GM18526 (cell line): ENCODE measurements around the gene CAPN2.

Experiments used
- POLR2A ChIP-seq: IDR thresholded peaks from 3 replicates; pipeline ENCODE4 v1.6.1; 2011; ENCODE audit not compliant: insufficient read length; ENCODE audit errors: extremely low read depth

CAPN2 gene

DNA sequence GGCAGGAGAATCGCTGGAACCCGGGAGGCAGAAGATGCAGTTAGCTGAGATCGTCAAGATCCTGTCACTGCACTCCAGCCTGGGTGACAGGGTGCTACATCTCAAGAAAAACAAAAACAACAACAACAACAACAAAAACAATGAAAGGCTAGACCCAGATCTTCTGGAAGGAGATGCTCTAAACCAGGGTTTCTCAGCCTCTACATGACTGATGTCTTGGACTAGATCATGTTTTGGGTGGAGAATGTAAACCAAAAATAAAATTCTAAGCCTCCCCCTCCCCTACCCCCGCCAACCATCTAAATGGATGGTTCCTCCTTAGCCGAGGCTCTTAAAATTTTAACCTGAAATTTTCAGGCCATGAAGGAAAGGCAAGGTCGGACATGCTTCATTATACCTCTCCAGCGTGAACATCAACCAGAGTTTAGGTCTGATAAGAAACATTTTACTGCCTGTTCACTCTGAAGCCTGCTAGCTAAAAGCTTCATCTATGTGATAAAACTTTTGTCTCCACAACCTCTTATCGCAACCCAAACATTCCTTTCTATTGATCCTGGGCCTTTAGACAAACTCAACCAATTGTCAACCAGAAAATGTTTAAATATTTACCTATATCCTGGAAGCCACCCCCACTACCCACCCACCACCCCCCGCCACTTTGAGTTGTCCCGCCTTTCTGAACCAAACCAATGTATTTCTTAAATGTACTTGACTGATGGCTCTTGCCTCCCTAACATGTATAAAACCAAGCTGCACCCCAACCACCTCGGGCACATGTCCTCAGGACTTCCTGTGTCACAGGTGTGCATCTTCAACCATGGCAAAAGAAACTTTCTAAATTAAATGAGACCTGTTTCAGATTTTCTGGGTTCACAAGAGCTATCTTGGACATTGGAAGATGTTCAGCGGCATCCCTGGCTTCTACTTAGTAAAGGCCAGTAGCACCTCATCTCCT is 1.9 kb upstream of the CAPN2 start:
- no peak for TF ChIP-seq POLR2A

DNA sequence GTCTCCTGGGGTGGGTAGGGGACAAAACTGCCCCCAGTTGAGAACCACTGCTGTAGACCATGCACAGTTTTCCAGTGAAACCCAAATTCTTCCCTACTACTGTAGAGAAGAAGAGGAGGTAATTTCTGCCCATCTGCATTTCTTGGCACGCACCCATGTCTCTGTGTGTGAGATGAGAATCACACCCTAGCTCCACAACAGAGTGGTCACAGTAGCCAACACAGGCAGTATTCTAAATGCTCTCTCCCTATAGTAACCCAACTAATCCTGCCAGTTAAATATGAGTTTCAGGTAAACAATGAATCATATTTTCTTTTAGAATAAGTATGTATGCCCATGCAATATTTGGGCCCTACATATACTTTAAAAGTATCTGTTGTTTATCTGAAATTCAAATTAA is 1.2 kb upstream of the CAPN2 start:
- no peak for TF ChIP-seq POLR2A

DNA sequence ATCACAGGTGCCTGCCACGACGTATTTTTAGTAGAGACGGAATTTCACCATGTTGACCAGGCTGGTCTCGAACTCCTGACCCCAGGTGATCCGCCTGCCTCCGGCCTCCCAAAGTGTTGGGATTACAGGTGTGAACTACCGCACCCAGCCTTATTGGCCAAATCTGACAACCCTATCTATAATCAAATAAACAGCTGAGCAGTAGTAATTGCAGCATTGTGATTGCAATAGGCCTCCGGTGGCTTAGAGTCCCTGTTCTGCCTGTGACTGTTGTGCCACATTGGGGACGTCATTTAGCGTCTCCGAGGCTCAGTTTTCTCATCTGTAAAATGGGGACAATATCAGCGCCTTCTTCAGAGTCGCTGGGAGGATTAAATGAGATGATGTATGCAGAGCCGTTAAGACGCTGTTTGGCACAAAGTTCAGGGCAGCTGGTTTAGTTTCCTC is 569 bp upstream of the CAPN2 start:
- no peak for TF ChIP-seq POLR2A

DNA sequence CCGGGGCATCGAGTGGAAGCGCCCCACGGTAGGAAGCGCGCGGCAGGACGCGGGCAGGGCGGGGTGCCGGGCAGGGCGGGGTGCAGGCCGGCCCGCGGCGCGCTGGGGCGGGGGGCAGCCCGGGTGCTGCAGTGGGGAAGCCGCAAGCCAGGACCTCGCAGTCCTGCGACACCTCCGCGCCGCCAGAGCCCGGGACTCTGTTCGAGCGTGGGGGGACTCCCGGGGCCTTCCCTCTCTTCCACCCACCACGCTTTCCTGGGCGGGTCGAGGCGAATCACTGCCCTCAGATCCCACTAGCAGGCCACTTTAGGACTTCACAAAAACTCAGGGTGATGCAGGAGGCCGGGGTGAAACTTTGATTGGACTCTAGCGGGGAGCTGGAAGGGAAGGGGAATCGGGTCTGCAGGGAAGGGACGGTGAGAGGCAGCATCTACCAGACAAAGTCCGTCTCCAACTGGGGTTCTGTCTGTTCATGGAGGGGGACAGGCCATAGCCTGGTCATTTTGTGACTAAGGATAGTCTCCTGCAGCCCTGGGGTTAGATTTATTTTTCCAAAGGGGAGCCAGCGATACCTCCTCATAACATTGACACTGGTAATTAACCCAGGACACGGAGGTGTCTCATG is 623 bp downstream of the CAPN2 start:
- no peak for TF ChIP-seq POLR2A

DNA sequence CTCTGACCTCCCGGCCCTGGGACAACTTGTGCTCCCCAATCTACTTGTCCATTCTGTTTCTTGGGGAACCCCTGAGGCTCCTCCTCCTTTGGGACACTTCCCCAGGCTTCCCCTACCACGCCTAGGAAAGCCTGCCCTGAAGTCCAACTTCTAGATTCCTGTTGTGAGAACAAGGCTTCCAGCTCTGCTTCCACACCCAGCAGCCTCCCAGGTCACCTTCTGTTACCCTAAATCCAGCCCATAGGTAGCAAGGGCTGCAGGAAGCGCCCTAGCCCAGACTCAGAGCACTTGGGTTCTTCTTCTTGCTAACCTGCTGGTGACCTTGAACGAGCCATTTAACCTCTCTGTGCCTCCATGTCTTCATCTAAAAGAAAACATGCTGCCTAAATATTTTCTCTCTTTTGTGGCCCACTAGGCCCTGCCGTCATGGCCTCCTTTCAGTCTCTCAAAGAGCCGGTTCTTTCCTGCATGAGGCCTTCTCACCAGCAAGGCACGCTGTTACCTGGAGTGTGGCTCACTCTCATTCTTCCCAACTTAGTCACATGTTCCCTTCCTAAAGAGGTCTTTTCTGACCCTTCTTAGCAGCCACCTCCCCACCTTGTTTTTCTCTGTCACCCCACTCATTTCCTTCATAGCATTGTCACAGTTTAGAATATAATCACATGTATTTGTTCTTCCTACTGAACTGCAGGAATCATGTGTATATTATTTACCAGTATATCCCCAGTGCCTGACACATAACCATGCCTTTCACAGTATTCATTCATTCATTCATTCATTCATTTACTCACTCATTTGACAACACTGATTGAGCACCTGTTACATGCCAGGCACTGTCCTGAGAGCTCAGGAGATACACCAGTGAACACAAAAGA is 1.4 kb downstream of the CAPN2 start:
- no peak for TF ChIP-seq POLR2A

DNA sequence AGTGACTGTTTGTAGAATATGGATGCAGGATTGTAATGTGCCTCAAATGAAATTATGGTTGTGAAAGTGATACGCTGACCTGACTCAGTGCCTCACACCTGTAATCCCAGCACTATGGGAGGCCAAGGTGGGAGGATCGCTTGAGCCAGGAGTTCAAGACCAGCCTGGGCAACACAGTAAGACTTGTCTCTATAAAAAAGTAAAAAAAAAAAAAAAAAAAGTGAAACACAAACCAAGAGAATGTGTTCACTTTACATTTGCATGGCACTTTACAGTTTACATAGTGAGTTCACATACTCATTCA is 2.0 kb downstream of the CAPN2 start:
- no peak for TF ChIP-seq POLR2A

DNA sequence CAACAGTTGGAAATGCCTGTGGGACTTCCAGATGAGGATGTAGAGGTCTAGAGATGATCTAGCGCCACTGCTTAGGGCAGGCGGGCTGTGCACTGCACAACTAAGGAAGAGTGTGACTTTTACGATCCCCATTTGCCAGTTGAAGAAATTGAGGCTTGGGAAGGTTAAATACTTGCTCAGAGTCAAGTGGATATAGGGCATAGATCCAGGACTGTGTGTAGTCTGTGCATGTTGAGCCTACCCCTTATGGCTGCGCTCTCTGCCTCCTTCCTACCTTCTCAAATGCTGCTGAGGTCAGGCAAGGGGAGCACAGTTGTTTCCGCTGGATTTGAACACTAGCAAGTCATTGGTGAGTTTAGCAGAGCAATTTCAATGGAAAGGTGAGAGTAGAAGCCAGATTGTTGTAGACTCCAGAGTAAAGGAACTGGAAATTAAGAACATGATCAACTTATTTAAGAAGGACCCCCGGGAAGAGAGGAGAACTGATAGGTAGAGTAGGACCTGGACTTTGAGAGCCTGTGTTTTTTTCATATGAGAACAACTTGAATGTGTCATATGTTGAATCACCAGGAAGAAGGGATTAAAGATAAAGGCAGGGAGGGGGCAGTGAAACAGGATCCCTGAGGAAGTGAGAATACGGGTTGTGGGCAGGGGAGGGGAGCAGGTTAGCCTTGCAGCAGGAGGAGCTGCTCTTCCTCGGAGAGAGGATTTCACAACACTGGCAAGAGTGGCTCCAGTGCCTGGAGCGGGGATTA is 2.7 kb downstream of the CAPN2 start:
- no peak for TF ChIP-seq POLR2A

DNA sequence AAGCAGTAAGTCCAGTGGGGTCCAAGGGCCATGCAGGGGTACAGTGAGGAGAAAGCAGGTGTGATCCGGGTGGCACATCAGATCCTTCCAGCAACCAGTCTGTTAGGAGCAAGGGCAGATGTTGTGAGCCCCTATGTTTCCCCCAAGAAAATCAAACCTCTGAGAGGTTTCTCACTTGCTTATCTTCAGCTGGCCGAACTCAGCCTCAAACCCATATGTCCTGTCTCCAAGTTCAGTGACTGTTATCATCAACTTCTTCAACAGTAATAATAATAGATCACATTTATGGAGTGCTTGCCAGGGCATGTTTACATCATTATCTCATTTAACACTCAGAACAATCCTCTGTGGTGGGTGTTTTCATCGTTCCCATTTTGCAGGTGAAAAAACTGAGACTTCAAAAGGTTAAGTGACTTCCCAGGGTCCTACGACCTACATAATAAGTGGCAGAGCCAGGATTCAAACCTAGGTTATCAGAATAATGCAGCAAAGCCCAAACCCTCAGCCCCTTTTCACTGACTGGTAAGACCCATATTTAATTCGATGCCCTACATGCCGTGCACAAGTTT is 3.3 kb downstream of the CAPN2 start:
- no peak for TF ChIP-seq POLR2A

DNA sequence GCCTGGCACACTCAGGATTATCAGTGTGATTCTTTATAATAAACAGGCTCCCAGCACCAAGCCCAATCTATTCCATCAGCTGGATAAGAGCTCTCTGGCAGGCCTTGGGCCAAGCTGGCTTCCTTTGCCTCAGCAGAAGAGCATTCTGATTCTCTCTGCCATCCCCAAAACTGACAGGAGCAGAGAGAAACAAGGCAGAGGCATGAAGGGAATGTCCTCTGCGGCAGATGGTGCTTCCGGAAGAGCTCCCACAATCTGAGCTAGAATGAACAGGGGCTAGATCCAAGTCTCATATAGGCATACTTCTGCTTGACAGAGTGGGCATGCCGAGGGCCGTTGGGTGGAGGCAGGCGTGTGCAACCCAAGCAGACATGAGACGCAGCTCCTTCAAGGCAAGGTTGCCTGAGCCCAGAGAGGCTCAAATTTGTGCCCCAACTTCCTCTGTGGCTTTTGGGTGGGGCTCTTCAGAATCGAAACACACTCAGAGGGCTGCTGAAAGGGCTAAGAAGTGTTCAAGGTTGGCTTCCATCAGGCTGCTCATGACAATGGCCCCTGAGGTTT is 4.0 kb downstream of the CAPN2 start:
- TF ChIP-seq POLR2A: peak; percentile 20

DNA sequence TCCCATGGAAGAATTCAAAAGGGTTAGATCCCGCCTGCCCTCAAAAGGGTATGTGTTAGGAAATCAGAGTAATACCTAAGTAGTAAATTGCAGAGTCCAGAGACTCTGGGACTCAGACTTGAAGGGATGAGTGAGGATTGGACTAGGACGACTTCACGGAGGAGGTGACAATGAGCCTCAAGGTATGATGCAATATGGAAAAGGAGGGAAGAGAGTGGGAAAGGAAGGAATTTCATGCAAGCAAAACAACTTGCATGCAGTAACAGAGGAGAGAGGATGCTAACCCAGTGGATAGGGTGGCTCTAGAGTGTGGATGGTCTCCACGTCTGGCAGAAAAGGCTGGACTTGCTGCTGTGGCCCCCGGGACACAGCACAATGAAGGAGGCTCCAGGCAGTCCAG is 4.8 kb downstream of the CAPN2 start:
- no peak for TF ChIP-seq POLR2A

DNA sequence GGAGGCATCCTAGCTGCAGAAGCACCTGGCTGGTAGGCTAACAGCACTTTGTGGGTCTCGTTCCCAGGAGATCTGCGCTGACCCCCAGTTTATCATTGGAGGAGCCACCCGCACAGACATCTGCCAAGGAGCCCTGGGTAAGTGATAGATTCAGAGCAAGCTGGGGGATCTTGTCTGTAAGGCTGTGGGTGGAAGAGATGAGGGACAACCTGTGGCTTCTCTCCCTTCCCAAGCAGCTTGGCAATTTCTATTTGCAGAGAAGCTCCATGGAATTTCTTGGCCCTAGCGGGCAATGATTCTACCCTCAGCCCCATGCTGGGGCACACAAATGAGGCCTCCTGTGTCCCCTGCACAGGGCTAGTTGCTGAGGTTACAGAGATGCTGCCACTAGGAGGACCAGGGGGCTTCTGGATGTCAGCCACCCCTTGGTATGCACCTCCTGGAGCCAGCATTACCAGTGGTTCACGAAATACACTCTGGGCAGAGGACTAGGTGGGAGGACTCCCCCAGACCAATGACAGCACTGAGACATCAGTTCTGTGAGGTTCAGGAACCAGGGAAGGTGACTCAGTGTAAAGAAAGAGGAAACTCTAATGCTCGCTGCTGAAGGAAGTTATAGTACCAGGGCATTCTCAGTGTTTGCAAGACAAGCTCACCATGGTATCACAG is 5.5 kb downstream of the CAPN2 start:
- no peak for TF ChIP-seq POLR2A

DNA sequence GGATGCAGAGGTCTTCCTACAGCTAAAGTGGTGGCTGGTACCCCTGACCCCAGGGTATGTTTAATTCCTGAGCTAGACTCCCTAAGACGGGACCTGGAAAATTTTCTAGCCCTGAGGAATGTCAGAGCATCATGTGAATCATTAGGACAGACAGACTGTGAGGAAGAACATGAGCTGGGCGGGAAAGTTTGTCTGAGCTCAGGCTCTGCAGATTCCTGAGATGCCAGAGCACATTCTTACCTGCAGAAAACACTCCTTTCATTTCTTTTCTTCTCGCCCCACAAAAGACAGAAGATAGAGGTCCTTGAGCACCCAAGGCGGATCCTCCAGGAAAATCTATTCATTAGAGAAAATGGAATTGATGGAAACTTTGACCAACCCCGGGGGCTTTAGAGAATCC is 6.5 kb downstream of the CAPN2 start:
- no peak for TF ChIP-seq POLR2A

DNA sequence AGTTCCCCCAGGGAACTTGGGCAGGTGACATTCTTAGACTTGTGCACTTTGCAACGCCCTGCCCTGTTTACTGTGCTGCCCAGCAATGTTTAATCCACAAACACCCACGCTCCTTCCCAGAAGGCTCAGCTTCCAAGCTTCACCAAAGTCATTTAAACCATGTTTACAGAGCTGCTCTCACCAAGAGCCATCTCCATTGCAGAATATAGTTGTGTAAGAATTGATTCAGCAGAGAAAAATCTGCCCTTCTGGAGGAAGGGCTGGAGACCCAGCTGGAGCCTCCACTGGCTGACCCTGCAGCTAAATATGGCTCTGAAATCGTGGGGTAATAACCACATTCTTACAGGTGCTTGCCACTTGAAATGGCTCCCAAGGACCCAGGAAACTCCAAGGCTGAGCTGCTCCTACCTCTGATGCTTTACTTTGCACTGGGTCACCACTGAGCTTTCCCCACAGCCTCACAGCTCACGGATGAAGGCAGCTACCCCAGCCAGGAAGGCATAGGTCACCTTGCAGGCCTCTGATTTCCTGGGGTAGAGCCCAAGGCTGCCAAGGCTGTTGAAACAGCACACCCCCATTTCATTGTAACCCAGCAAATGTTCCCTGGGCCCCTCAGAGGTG is 8.7 kb downstream of the CAPN2 start:
- TF ChIP-seq POLR2A: no peak

DNA sequence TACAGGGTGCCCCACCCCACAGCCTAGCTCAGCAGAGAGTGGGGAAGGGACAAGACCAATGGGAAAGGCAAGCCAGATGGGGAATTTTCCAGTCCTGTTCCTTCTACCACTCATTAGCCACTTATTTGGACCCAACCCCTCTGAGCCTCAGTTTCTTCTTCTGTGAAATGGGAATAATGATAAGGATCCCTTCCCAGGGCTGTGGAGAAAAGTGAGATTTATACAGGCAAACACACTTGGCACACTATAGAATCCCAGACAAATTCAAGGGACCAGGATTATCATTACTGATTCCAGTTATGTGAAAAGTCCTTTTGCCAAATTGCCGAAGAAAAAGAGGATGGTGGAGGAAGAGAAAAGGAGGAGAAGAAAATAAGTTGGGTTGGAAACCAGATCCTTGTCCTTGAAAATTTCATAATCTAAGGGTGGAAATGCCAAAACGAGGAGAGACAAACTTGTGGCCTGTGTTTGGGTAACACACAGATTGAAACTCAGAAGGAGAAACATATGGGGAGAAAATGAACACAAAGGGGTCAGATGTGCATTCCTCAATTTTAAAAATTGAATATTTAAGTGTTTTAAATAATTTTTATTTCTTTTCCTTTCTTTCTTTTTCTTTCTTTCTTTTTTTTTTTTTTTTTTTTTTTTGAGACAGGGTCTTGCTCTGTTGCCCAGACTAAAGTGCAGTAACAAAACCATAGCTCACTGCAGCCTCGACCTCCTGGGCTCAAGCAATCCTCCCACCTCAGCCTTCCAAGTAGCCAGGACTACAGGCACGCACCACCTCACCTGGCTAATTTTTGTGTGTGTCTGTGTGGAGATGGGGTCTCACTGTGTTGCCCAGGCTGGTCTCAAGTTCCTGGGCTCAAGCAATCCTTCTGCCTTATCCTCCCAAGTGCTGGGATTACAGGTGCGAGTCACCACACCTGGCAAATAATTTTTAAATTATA is 9.6 kb downstream of the CAPN2 start:
- no peak for TF ChIP-seq POLR2A
